22Rv1 (cell line): ENCODE results near the gene ZNF396.

Experiments used
- CTCF ChIP-seq: fragments of 450-650 bp; IDR thresholded peaks from 2 replicates; pipeline ENCODE4 v1.5.1; 2017; ENCODE audit warnings: mild to moderate bottlenecking
- ZFX ChIP-seq: fragments of 450-650 bp; IDR thresholded peaks from 2 replicates; pipeline ENCODE4 v1.6.1; 2017; ENCODE audit warnings: antibody characterized with exemption, borderline replicate concordance

GRCh38 chr18:35376742-35377695 is at the start of gene ZNF396:
- TF ChIP-seq CTCF (no peak), ZFX (no peak)
